Endothelial cell (in vitro differentiated cells): ENCODE data around the gene PPP1R1C. TPM values are rescaled to one million over a fixed set of nuclear protein-coding genes. Genes with fewer than 3 reads are reported as not detected.

Source experiments
- DNase-seq: peaks from one replicate; pipeline ENCODE4 v3.0.0; 2021; ENCODE audit warnings: low spot score
- H3K27ac Mint-ChIP-seq: one replicate; pipeline ENCODE4 v1.8.0; 2021; ENCODE audit warnings: mixed read lengths, inconsistent platforms; ENCODE audit not compliant: unreplicated experiment
- H3K27me3 Mint-ChIP-seq: one replicate; pipeline ENCODE4 v1.8.0; 2021; ENCODE audit warnings: mild to moderate bottlenecking, moderate library complexity, mixed read lengths, inconsistent platforms; ENCODE audit not compliant: unreplicated experiment
- H3K36me3 Mint-ChIP-seq: one replicate; pipeline ENCODE4 v1.8.0; 2021; ENCODE audit warnings: mild to moderate bottlenecking, low read depth, mixed read lengths, inconsistent platforms; ENCODE audit not compliant: unreplicated experiment
- H3K4me1 Mint-ChIP-seq: one replicate; pipeline ENCODE4 v1.8.0; 2021; ENCODE audit warnings: mild to moderate bottlenecking, mixed read lengths, inconsistent platforms; ENCODE audit not compliant: unreplicated experiment
- H3K4me3 Mint-ChIP-seq: one replicate; pipeline ENCODE4 v1.8.0; 2021; ENCODE audit warnings: mild to moderate bottlenecking, mixed read lengths, inconsistent platforms; ENCODE audit not compliant: unreplicated experiment
- H3K9me3 Mint-ChIP-seq: one replicate; pipeline ENCODE4 v1.8.0; 2021; ENCODE audit warnings: mixed read lengths, inconsistent platforms; ENCODE audit not compliant: unreplicated experiment
- CTCF ChIP-seq: fragments of 200-600 bp; sonication (generic); IDR thresholded peaks from one replicate; pipeline ENCODE4 v1.5.0; 2021; ENCODE audit warnings: antibody characterized with exemption; ENCODE audit not compliant: unreplicated experiment
- total RNA-seq: library from RNA; stranded (reverse); fragmentation: NEBNext Ultra II Directional; extraction: Animal tissue kit (Norgen Biotek cat#: 25700); gene quantifications from one replicate; pipeline ENCODE4 v1.2.1, GENCODE V29; 2021; ENCODE audit not compliant: unreplicated experiment

PPP1R1C gene
- total RNA-seq, 1 donor from 2014 or later: 0.97 TPM

- H3K27ac Mint-ChIP-seq: no peak overlapping the region
- no peaks in the 10 kb centered on the region for H3K4me1 Mint-ChIP-seq
- H3K27me3 Mint-ChIP-seq: peaks cover 2% of the 10 kb centered on the region
- H3K36me3 Mint-ChIP-seq: no peaks in the 10 kb centered on the region
- no peaks in the 10 kb centered on the region for H3K9me3 Mint-ChIP-seq
- no peak for TF ChIP-seq CTCF
- H3K4me3 Mint-ChIP-seq: no peak overlapping the region
- DNase-seq: no peak
These were observed 52.9 kb downstream of the PPP1R1C start for GRCh38 chr2:182038576-182038975.

GRCh38 chr2:182043021-182043420 is 57.4 kb downstream of the PPP1R1C start:
- Mint-ChIP-seq H3K27ac (no peak overlapping the region), H3K4me3 (no peak overlapping the region), H3K9me3 (no peaks in the 10 kb centered on the region), H3K4me1 (no peaks in the 10 kb centered on the region), H3K36me3 (no peaks in the 10 kb centered on the region), H3K27me3 (no peaks in the 10 kb centered on the region)
- TF ChIP-seq CTCF: no peak
- no peak for DNase-seq

GRCh38 chr2:182043861-182044260 is 58.2 kb downstream of the PPP1R1C start:
- Mint-ChIP-seq H3K4me3 (no peak overlapping the region), H3K27ac (no peak overlapping the region), H3K27me3 (no peaks in the 10 kb centered on the region), H3K9me3 (no peaks in the 10 kb centered on the region), H3K36me3 (no peaks in the 10 kb centered on the region), H3K4me1 (no peaks in the 10 kb centered on the region)
- TF ChIP-seq CTCF: no peak
- no peak for DNase-seq

GRCh38 chr2:182047544-182047943 is 61.9 kb downstream of the PPP1R1C start:
- no peak for DNase-seq
- Mint-ChIP-seq H3K4me3 (no peak overlapping the region), H3K4me1 (no peaks in the 10 kb centered on the region), H3K27ac (no peak overlapping the region), H3K36me3 (no peaks in the 10 kb centered on the region), H3K27me3 (no peaks in the 10 kb centered on the region), H3K9me3 (no peaks in the 10 kb centered on the region)
- no peak for TF ChIP-seq CTCF

- Mint-ChIP-seq H3K9me3 (no peaks in the 10 kb centered on the region), H3K27me3 (no peaks in the 10 kb centered on the region), H3K4me3 (no peak overlapping the region), H3K27ac (no peak overlapping the region), H3K36me3 (no peaks in the 10 kb centered on the region), H3K4me1 (no peaks in the 10 kb centered on the region)
- no peak for DNase-seq
- TF ChIP-seq CTCF: no peak
These were observed 62.4 kb downstream of the PPP1R1C start for GRCh38 chr2:182048088-182048487.
